ENCODE results near the gene IQSEC1.

- TF ChIP-seq CTCF (IDR thresholded peaks at IDR 0.05) (no peak), POLR2A (IDR thresholded peaks at IDR 0.05) (no peak)
Measured at GRCh38 chr3:12959838-12960378, 113.3 kb downstream of the IQSEC1 start.

Measured in Peyer's patch (tissue), 4 donors.